Measurements from ENCODE around the gene RANBP3. TPM values are rescaled to one million over a fixed set of nuclear protein-coding genes. Genes with fewer than 3 reads are reported as not detected.

The RANBP3 gene
- total RNA-seq, 2 donors from 2014 or later: 77.4 to 81.4 TPM

DNA sequence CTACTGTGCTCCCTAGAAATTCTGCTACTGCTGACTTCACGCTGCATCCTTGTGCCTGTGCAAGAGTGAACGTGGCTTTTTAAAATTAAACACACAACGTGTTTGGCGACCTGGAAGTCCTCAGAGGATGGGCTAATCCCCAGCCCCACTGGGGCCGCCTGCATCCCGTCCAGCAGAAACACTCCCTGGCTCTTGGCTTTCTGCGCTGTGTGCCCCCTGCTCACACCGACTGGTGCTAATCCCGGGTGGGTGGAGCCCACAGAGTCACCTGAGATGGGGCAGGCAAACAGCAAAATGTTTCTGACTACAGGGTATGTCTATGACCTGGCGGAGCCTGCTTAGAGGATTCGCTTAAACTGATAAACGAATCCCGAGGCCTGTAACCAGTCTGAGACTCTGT is 48.8 kb downstream of the RANBP3 start:
- Histone ChIP-seq H3K4me3 (ENCODE audit: low read length) (no peak overlapping the region), H3K36me3 (ENCODE audit: control insufficient read depth, insufficient read depth, low read length) (peaks cover 88% of the 10 kb centered on the region), H3K4me1 (ENCODE audit: control insufficient read depth, insufficient read depth, low read length) (no peaks in the 10 kb centered on the region), H3K9me3 (ENCODE audit: control insufficient read depth, low read length) (no peaks in the 10 kb centered on the region), H3K27ac (ENCODE audit: low read depth, low read length) (no peak overlapping the region), H3K27me3 (ENCODE audit: control insufficient read depth, insufficient read depth, low read length, poor library complexity, severe bottlenecking) (no peaks in the 10 kb centered on the region), H3K9ac (ENCODE audit: extremely low read depth, low read length, poor library complexity, severe bottlenecking) (no peak overlapping the region)
- TF ChIP-seq, protein P1, sequence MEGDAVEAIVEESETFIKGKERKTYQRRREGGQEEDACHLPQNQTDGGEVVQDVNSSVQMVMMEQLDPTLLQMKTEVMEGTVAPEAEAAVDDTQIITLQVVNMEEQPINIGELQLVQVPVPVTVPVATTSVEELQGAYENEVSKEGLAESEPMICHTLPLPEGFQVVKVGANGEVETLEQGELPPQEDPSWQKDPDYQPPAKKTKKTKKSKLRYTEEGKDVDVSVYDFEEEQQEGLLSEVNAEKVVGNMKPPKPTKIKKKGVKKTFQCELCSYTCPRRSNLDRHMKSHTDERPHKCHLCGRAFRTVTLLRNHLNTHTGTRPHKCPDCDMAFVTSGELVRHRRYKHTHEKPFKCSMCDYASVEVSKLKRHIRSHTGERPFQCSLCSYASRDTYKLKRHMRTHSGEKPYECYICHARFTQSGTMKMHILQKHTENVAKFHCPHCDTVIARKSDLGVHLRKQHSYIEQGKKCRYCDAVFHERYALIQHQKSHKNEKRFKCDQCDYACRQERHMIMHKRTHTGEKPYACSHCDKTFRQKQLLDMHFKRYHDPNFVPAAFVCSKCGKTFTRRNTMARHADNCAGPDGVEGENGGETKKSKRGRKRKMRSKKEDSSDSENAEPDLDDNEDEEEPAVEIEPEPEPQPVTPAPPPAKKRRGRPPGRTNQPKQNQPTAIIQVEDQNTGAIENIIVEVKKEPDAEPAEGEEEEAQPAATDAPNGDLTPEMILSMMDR (conservative IDR thresholded peaks at IDR 0.05): no peak
- Mint-ChIP-seq H3K36me3 (ENCODE audit: low read depth) (peaks cover 82% of the 10 kb centered on the region), H3K4me1 (no peaks in the 10 kb centered on the region), H3K27me3 (ENCODE audit: insufficient read depth) (no peaks in the 10 kb centered on the region), H3K4me3 (no peak overlapping the region), H3K9me3 (no peaks in the 10 kb centered on the region), H3K27ac (no peak overlapping the region)
- WGBS, 2 experiments (ENCODE audit: insufficient coverage in 1 of 2, insufficient read length in 1 of 2): 94 to 99% methylated on average over 12 to 13 of the region's 13 CpGs
- no peak for DNase-seq

DNA sequence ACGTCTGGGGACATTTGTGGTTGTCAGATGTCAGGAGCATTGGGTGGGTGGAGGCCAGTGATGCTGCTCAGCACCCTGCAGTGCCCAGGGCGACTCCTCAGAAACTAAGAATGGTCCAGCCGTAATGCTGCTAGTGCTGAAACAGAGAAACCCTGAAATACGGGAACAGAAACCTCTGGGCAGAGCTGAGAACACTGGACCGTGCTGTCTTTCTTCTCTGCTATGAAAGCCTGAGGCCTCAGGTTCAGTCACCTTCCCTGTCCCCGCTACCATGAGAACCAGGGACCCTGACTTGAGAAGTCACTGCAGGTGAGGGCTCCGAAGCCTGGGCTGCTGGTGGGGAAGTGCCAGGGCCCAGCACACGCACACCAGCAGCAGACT is 50.5 kb downstream of the RANBP3 start:
- Mint-ChIP-seq H3K27me3 (ENCODE audit: insufficient read depth) (no peaks in the 10 kb centered on the region), H3K4me1 (no peaks in the 10 kb centered on the region), H3K9me3 (no peaks in the 10 kb centered on the region), H3K27ac (no peak overlapping the region), H3K4me3 (no peak overlapping the region), H3K36me3 (ENCODE audit: low read depth) (peaks cover 85% of the 10 kb centered on the region)
- Histone ChIP-seq H3K9me3 (ENCODE audit: control insufficient read depth, low read length) (no peaks in the 10 kb centered on the region), H3K36me3 (ENCODE audit: control insufficient read depth, insufficient read depth, low read length) (peaks cover 89% of the 10 kb centered on the region), H3K27ac (ENCODE audit: low read depth, low read length) (no peak overlapping the region), H3K4me3 (ENCODE audit: low read length) (no peak overlapping the region), H3K4me1 (ENCODE audit: control insufficient read depth, insufficient read depth, low read length) (no peaks in the 10 kb centered on the region), H3K9ac (ENCODE audit: extremely low read depth, low read length, poor library complexity, severe bottlenecking) (no peak overlapping the region), H3K27me3 (ENCODE audit: control insufficient read depth, insufficient read depth, low read length, poor library complexity, severe bottlenecking) (no peaks in the 10 kb centered on the region)
- TF ChIP-seq, protein P1 (conservative IDR thresholded peaks at IDR 0.05): no peak
- 93 to 96% methylated on average over 5 to 8 of the region's 8 CpGs for WGBS, 2 experiments (ENCODE audit: insufficient coverage in 1 of 2, insufficient read length in 1 of 2)
- no peak for DNase-seq

DNA sequence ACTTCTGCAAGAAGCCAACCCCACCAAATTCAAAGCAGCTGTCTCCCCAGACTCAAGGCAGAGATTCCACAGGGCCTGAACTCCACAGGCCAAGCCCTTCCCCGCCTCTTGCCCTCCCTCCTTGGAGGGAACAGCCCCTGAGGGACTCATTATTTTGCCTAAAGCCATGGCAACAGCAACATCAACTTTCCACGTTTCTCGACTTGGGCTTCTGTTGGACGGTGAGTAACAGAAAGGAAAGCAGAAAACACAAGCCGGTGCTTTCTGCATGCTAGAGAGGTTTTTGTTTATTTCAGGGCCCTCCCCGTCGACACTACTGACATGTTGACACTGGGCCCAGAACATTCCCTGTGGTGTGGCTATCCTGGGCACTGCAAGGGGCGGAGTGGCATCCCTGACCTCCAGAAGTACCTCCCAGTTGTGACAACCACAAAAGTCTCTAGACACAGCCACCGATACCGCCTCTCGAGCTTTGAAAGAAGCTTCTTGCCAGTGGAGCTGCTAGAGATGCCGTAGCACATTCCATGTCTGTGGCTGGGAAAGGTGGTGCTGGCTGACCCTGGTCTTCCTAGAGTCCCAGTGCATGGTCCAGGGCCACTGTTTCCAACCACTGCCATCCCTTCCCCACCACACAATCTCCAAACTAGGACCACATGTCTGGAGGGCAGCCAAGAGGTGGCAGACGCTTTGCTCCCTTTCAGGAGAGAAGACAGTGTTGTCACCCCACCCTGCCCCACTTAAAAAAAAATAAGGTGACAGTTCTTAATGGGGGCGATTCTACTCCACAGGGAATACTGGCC is 51.1 kb downstream of the RANBP3 start:
- DNase-seq: no peak
- Histone ChIP-seq H3K4me3 (ENCODE audit: low read length) (no peak overlapping the region), H3K9me3 (ENCODE audit: control insufficient read depth, low read length) (no peaks in the 10 kb centered on the region), H3K36me3 (ENCODE audit: control insufficient read depth, insufficient read depth, low read length) (peaks cover 85% of the 10 kb centered on the region), H3K27ac (ENCODE audit: low read depth, low read length) (no peak overlapping the region), H3K9ac (ENCODE audit: extremely low read depth, low read length, poor library complexity, severe bottlenecking) (no peak overlapping the region), H3K27me3 (ENCODE audit: control insufficient read depth, insufficient read depth, low read length, poor library complexity, severe bottlenecking) (no peaks in the 10 kb centered on the region), H3K4me1 (ENCODE audit: control insufficient read depth, insufficient read depth, low read length) (no peaks in the 10 kb centered on the region)
- no peaks in the 10 kb centered on the region for H3K27me3 Mint-ChIP-seq (ENCODE audit: insufficient read depth)
- no peaks in the 10 kb centered on the region for H3K4me1 Mint-ChIP-seq
- H3K27ac Mint-ChIP-seq: no peak overlapping the region
- WGBS, 2 experiments (ENCODE audit: insufficient coverage in 1 of 2, insufficient read length in 1 of 2): 94 to 95% methylated on average over 9 to 14 of the region's 14 CpGs
- H3K4me3 Mint-ChIP-seq: no peak overlapping the region
- peaks cover 85% of the 10 kb centered on the region for H3K36me3 Mint-ChIP-seq (ENCODE audit: low read depth)
- H3K9me3 Mint-ChIP-seq: no peaks in the 10 kb centered on the region
- TF ChIP-seq, protein P1 (conservative IDR thresholded peaks at IDR 0.05): no peak

All from endodermal cell (in vitro differentiated cells).